Stimulated activated CD4-positive, alpha-beta T cell treated with anti-CD3 and anti-CD28 coated beads, Interleukin-12 subunit alpha, Interleukin-12 subunit beta, amount 100 ng/mL, for 24 hours (primary cell): ENCODE data around the gene HARBI1.

Source experiments
- DNase-seq, 2 experiments: peaks; one replicate each; pipeline ENCODE4 v3.0.0-alpha.2; 2020; ENCODE audit warnings: low read depth in 2 of 2

Gene HARBI1

DNA sequence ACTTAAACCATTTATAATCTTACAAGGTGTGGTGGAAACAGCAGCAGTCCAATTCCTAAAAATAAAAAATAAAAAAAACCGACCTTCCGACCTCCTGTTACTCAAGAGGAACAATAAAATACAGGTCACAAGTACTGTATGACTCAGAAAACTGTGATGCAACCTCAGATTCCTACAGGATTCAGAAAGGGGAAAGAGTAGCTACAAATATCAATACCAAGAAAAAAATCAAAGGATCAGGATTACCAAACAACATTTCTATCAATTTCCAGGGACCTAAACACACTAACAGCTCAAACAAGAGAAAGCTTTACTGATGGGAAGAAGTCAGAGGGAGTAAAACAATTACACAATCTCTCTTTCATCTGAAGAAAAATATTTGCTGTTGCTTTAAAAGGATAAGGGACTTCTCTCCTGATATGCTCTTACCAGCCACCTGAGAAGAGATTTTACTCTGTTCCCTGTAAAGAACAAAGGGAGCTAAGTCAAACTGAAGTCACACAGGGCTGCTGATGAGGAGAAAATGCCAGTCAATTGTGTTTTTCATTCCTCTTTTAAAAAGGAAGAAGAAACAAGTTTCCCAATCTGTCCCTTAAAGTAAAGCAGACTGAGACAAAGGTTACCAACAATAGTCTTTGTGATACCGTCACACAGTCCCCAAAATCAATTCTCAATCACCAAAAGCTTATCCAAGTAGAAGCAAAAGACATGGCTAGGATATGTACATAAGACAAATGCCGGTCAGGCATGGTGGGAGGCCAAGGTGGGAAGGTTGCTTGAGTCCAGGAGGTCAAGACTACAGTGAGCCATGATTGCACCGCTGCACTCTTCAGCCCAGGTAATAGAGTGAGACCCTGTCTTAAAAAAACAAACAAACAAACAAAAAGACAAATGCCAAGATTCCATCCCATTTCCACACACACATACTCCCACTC lies 62.5 kb downstream of the HARBI1 start:
- DNase-seq: no peak

DNA sequence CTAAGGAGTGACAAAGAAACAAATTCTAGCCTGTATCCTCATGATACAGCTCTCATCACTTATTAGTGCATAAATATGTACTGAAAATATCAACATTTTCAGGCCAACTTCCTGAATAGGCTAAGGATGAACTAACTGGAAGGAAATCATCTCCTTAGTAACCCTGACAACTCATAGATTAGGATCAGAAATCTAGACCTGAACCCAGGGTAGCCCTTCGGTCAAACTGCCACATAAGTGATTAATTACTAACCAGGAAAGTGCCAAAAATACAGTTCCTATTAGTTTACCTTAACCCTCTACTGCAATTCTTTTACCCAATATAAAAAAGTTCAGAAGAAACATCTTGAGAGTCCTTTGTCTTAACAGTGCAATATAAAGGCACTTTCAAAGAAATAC lies 63.2 kb downstream of the HARBI1 start:
- DNase-seq: no peak
